ENCODE results near the gene EDAR. TPM values are rescaled to one million over a fixed set of nuclear protein-coding genes. Genes with fewer than 3 reads are reported as not detected.

The EDAR gene
- total and polyA plus RNA-seq, 2 donors (not counting 1 experiment from before 2014, with no cell fraction given): not detected

DNA sequence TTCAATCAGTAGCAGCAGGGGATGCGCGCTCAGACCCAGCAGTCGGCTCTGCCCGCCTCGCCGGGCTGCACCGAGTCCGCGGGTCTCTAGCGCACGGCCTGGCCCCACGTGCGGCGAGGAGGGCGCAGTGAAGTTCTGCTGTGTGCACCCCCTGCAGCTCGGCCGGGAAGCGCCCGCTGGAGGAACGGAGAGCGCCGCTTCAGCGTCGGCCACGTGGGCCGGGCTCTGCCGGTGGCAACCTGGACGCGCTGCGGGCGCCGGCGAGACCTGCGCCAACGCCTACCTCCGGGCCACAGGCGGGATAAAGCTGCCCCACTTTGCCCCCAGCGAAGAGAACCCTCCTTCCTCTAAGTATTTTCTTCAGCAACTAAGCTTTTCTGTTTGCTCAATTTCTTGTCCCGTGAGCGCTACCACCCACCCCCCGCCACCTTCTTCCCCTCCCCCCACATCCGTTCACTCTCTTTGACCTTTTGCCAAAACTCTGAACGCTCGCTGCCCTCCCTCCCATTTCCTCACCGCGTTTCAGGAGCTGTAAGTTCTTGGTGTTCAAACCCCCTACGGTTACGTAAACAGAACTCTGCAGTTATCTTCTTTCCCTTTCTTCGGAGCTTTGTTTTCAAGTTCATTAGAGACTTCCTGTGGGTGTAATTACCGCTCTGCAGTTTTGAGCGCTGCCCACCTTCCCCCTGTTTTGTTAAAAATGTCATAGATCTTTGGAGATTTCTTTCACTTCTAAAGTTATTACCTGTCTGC is 42.6 kb upstream of the EDAR start:
- Histone ChIP-seq H4K20me1 (ENCODE audit: control insufficient read depth, extremely low read depth, insufficient read depth, low read length) (no peaks in the 10 kb centered on the region), H3K4me2 (ENCODE audit: extremely low read depth, insufficient read depth, low read length) (peak overlapping the region; percentile 70), H3K4me3 (replicated peaks in 1 of 4; ENCODE audit: control extremely low read depth in 1 of 4, insufficient read depth in 1 of 4, low read depth in 3 of 4, low read length in 4 of 4) (peak overlapping the region; percentile 1 to 66 (median 34)), H3K9ac (ENCODE audit: insufficient read depth, low read length) (no peak overlapping the region), H3K36me3 (ENCODE audit: control insufficient read depth, insufficient read depth, low read length) (no peaks in the 10 kb centered on the region), H3K9me3 (ENCODE audit: control insufficient read depth, insufficient read depth, low read depth, low read length) (no peaks in the 10 kb centered on the region), H3K27me3 (ENCODE audit: control insufficient read depth, insufficient read depth, low read length) (peaks cover 24% of the 10 kb centered on the region), H3K4me1 (ENCODE audit: control insufficient read depth, extremely low read depth, insufficient read depth, low read length) (no peaks in the 10 kb centered on the region), H3K27ac (ENCODE audit: insufficient read depth, low read length) (no peak overlapping the region), H2AFZ (ENCODE audit: low read length) (no peak overlapping the region), H3K79me2 (ENCODE audit: control insufficient read depth, insufficient read depth, low read length) (no peaks in the 10 kb centered on the region)
- peak; percentile 35 to 45 for DNase-seq (ENCODE audit: low read depth in 2 of 2)
- TF ChIP-seq, protein P1, sequence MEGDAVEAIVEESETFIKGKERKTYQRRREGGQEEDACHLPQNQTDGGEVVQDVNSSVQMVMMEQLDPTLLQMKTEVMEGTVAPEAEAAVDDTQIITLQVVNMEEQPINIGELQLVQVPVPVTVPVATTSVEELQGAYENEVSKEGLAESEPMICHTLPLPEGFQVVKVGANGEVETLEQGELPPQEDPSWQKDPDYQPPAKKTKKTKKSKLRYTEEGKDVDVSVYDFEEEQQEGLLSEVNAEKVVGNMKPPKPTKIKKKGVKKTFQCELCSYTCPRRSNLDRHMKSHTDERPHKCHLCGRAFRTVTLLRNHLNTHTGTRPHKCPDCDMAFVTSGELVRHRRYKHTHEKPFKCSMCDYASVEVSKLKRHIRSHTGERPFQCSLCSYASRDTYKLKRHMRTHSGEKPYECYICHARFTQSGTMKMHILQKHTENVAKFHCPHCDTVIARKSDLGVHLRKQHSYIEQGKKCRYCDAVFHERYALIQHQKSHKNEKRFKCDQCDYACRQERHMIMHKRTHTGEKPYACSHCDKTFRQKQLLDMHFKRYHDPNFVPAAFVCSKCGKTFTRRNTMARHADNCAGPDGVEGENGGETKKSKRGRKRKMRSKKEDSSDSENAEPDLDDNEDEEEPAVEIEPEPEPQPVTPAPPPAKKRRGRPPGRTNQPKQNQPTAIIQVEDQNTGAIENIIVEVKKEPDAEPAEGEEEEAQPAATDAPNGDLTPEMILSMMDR (conservative IDR thresholded peaks at IDR 0.05 in 1 of 2, IDR thresholded peaks at IDR 0.05 in 1 of 2; ENCODE audit: low read depth in 1 of 2, low read length in 2 of 2): no peak
- TF ChIP-seq EZH2 (IDR thresholded peaks at IDR 0.05; ENCODE audit: low read length, missing control alignments): no peak

DNA sequence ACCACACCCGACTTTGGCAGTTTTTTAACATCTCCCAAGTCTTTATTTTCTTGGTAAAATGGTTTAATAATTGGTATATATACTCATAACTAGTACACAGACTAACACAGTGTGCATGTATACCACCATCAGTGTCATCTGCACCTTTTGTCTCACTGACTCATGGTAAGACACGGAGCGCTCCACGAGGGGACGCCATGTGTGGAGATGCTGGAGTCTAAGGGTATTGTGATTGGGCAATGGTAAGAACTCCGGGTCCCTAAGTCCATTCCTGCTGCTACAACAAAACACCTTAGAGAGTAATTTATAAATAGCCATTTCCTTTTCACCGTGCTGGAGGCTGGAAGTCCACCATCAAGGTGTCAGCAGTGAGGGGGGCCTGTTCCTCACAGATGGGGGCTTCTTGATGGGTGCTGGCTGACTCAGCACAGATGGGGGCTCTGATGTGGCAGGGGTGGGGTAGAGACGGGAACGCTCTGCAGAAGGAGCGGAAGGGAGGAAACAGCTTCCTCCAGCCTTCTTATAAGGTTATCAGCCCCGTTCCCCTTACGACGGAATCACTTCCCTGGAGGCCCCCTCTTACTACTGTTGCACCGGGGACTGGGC is 42.0 kb upstream of the EDAR start:
- no peaks in the 10 kb centered on the region for H3K4me1 ChIP-seq (ENCODE audit: control insufficient read depth, extremely low read depth, insufficient read depth, low read length)
- H4K20me1 ChIP-seq (ENCODE audit: control insufficient read depth, extremely low read depth, insufficient read depth, low read length): no peaks in the 10 kb centered on the region
- peak overlapping the region in 2 of 4 experiments; percentile 27 to 40 for H3K4me3 ChIP-seq (replicated peaks in 1 of 4; ENCODE audit: control extremely low read depth in 1 of 4, insufficient read depth in 1 of 4, low read depth in 3 of 4, low read length in 4 of 4)
- no peaks in the 10 kb centered on the region for H3K79me2 ChIP-seq (ENCODE audit: control insufficient read depth, insufficient read depth, low read length)
- TF ChIP-seq, protein P1 (conservative IDR thresholded peaks at IDR 0.05 in 1 of 2, IDR thresholded peaks at IDR 0.05 in 1 of 2; ENCODE audit: low read depth in 1 of 2, low read length in 2 of 2): no peak
- TF ChIP-seq EZH2 (IDR thresholded peaks at IDR 0.05; ENCODE audit: low read length, missing control alignments): peak; percentile 57
- H3K27me3 ChIP-seq (ENCODE audit: control insufficient read depth, insufficient read depth, low read length): peaks cover 24% of the 10 kb centered on the region
- no peaks in the 10 kb centered on the region for H3K9me3 ChIP-seq (ENCODE audit: control insufficient read depth, insufficient read depth, low read depth, low read length)
- no peaks in the 10 kb centered on the region for H3K36me3 ChIP-seq (ENCODE audit: control insufficient read depth, insufficient read depth, low read length)
- H3K27ac ChIP-seq (ENCODE audit: insufficient read depth, low read length): no peak overlapping the region
- no peak overlapping the region for H2AFZ ChIP-seq (ENCODE audit: low read length)
- no peak for DNase-seq (ENCODE audit: low read depth in 2 of 2)
- H3K4me2 ChIP-seq (ENCODE audit: extremely low read depth, insufficient read depth, low read length): peak overlapping the region; percentile 70
- no peak overlapping the region for H3K9ac ChIP-seq (ENCODE audit: insufficient read depth, low read length)

DNA sequence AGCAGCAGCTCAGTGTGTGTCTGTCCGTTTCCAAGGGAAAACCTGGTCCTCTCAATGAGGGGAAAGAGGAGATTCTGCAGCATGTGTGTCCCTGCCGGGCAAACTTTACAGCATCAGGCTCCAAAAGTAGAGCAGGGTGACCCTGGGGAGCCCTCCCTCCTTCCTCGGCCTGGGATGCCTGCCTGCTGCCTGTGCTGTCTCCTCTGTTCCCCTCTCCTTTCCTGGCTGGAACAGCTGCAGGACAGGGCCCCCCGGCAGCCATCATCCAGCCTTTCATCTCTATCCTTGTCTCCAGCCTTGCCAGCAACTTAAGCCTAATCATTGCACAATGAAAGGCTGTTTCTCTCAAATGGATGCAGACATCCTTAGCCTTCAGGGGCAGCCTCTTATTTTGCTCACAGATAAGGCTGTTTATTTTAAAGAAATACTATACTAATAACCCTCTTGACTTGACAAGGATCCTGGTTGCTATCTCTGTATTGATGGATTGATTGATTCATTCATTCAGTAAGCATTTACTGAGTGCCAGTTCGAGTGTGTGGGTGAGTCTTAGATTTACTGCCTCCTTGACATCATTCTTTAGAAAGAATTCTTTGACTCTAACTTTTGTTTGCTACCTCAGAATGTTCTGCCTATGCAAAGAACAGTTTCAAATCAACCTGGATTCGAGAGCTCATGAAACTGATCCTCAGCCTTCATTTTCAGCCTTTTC is 40.6 kb upstream of the EDAR start:
- H3K9me3 ChIP-seq (ENCODE audit: control insufficient read depth, insufficient read depth, low read depth, low read length): no peaks in the 10 kb centered on the region
- no peaks in the 10 kb centered on the region for H3K36me3 ChIP-seq (ENCODE audit: control insufficient read depth, insufficient read depth, low read length)
- peaks cover 18% of the 10 kb centered on the region for H3K27me3 ChIP-seq (ENCODE audit: control insufficient read depth, insufficient read depth, low read length)
- no peaks in the 10 kb centered on the region for H3K79me2 ChIP-seq (ENCODE audit: control insufficient read depth, insufficient read depth, low read length)
- TF ChIP-seq EZH2 (IDR thresholded peaks at IDR 0.05; ENCODE audit: low read length, missing control alignments): no peak
- TF ChIP-seq, protein P1 (conservative IDR thresholded peaks at IDR 0.05 in 1 of 2, IDR thresholded peaks at IDR 0.05 in 1 of 2; ENCODE audit: low read depth in 1 of 2, low read length in 2 of 2): no peak
- no peak overlapping the region for H3K4me2 ChIP-seq (ENCODE audit: extremely low read depth, insufficient read depth, low read length)
- H3K9ac ChIP-seq (ENCODE audit: insufficient read depth, low read length): no peak overlapping the region
- H4K20me1 ChIP-seq (ENCODE audit: control insufficient read depth, extremely low read depth, insufficient read depth, low read length): no peaks in the 10 kb centered on the region
- no peak for DNase-seq (ENCODE audit: low read depth in 2 of 2)
- H3K4me3 ChIP-seq (replicated peaks in 1 of 4; ENCODE audit: control extremely low read depth in 1 of 4, insufficient read depth in 1 of 4, low read depth in 3 of 4, low read length in 4 of 4): no peak overlapping the region
- H2AFZ ChIP-seq (ENCODE audit: low read length): no peak overlapping the region
- no peak overlapping the region for H3K27ac ChIP-seq (ENCODE audit: insufficient read depth, low read length)
- no peaks in the 10 kb centered on the region for H3K4me1 ChIP-seq (ENCODE audit: control insufficient read depth, extremely low read depth, insufficient read depth, low read length)

All from fibroblast of lung (primary cell).